ENCODE data around the gene ARHGEF7.
"Not testable (repeated sequence)": the region's sequence is repeated elsewhere in the genome, so short reads cannot be mapped to it uniquely, and the experiment has no call there.

The ARHGEF7 gene

GRCh38 chr13:111115061-111115964, at the start of gene ARHGEF7:
Gene ARHGEF7, plus strand, starts transcription at chr13:111115310. Its CDS starts 217 bp downstream, at chr13:111115527.
- DNase-seq (ENCODE audit: low spot score), result no peak

GRCh38 chr13:111065698-111066097, 49.4 kb upstream of the ARHGEF7 start:
- DNase-seq (ENCODE audit: low spot score), result no peak

GRCh38 chr13:111066544-111066943, 48.6 kb upstream of the ARHGEF7 start:
- DNase-seq (ENCODE audit: low spot score), result no peak

GRCh38 chr13:111068009-111068350, 47.1 kb upstream of the ARHGEF7 start:
- no peak for DNase-seq (ENCODE audit: low spot score)

GRCh38 chr13:111071120-111071519, 44.0 kb upstream of the ARHGEF7 start:
- DNase-seq (ENCODE audit: low spot score), result not testable (repeated sequence)

GRCh38 chr13:111071526-111071925, 43.6 kb upstream of the ARHGEF7 start:
- DNase-seq (ENCODE audit: low spot score), result not testable (repeated sequence)

- no peak for DNase-seq (ENCODE audit: low spot score)
These were observed 40.3 kb upstream of the ARHGEF7 start for GRCh38 chr13:111074826-111075225.

GRCh38 chr13:111076155-111077013, 38.7 kb upstream of the ARHGEF7 start:
- no peak for DNase-seq (ENCODE audit: low spot score)

GRCh38 chr13:111079375-111079774, 35.7 kb upstream of the ARHGEF7 start:
- DNase-seq (ENCODE audit: low spot score), result no peak

GRCh38 chr13:111080642-111081041, 34.5 kb upstream of the ARHGEF7 start:
- no peak for DNase-seq (ENCODE audit: low spot score)

GRCh38 chr13:111082240-111082639, 32.9 kb upstream of the ARHGEF7 start:
- DNase-seq (ENCODE audit: low spot score), result no peak

- DNase-seq (ENCODE audit: low spot score), result not testable (repeated sequence)
These were observed 32.3 kb upstream of the ARHGEF7 start for GRCh38 chr13:111082769-111083168.

GRCh38 chr13:111083693-111084092, 31.4 kb upstream of the ARHGEF7 start:
- DNase-seq (ENCODE audit: low spot score), result not testable (repeated sequence)

- DNase-seq (ENCODE audit: low spot score), result no peak
These were observed 24.9 kb upstream of the ARHGEF7 start for GRCh38 chr13:111090169-111090568.

GRCh38 chr13:111092685-111093084, 22.4 kb upstream of the ARHGEF7 start:
- DNase-seq (ENCODE audit: low spot score), result no peak

GRCh38 chr13:111093136-111093535, 22.0 kb upstream of the ARHGEF7 start:
- DNase-seq (ENCODE audit: low spot score), result no peak

GRCh38 chr13:111093634-111094033, 21.5 kb upstream of the ARHGEF7 start:
- DNase-seq (ENCODE audit: low spot score), result no peak

- no peak for DNase-seq (ENCODE audit: low spot score)
These were observed 19.9 kb upstream of the ARHGEF7 start for GRCh38 chr13:111095031-111095840.

- DNase-seq (ENCODE audit: low spot score), result no peak
These were observed 19.1 kb upstream of the ARHGEF7 start for GRCh38 chr13:111095911-111096501.

- DNase-seq (ENCODE audit: low spot score), result no peak
These were observed 15.8 kb upstream of the ARHGEF7 start for GRCh38 chr13:111099290-111099689.

GRCh38 chr13:111110054-111110453, 5.1 kb upstream of the ARHGEF7 start:
- DNase-seq (ENCODE audit: low spot score), result no peak
